ENCODE data around the gene DIS3L2. TPM values are rescaled to one million over a fixed set of nuclear protein-coding genes. Genes with fewer than 3 reads are reported as not detected.
"Not testable (repeated sequence)": the region's sequence is repeated elsewhere in the genome, so short reads cannot be mapped to it uniquely, and the experiment has no call there.

The DIS3L2 gene
- total RNA-seq, 1 experiment from 2014 or later: 15.8 TPM

- no peak overlapping the region for H2AFZ ChIP-seq (ENCODE audit: low read length)
- no peaks in the 10 kb centered on the region for H3K9me2 ChIP-seq (replicated peaks; ENCODE audit: insufficient read depth, low read length)
- H3K4me3 ChIP-seq (ENCODE audit: low read length): no peak overlapping the region
- no peak overlapping the region for H3K4me2 ChIP-seq (ENCODE audit: low read depth, low read length, poor library complexity, severe bottlenecking)
- no peaks in the 10 kb centered on the region for H4K20me1 ChIP-seq (ENCODE audit: insufficient read depth, low read depth, low read length)
- H3K9me3 ChIP-seq (ENCODE audit: low read length): no peaks in the 10 kb centered on the region
- no peaks in the 10 kb centered on the region for H3K36me3 ChIP-seq (ENCODE audit: insufficient read depth, low read length)
- DNase-seq: no peak
- H3K27ac ChIP-seq (ENCODE audit: low read length): no peak overlapping the region
- H3K79me2 ChIP-seq (ENCODE audit: low read length): no peaks in the 10 kb centered on the region
- no peaks in the 10 kb centered on the region for H3K27me3 ChIP-seq (ENCODE audit: low read length)
- H3K9ac ChIP-seq (ENCODE audit: low read length): no peak overlapping the region
- H3K4me1 ChIP-seq (ENCODE audit: low read length): no peaks in the 10 kb centered on the region
Measured at GRCh38 chr2:232336981-232337720, 375.6 kb downstream of the DIS3L2 start.

- not testable (repeated sequence) for H3K9ac ChIP-seq (ENCODE audit: low read length); H3K79me2 ChIP-seq (ENCODE audit: low read length); DNase-seq; H3K4me1 ChIP-seq (ENCODE audit: low read length); H3K9me2 ChIP-seq (replicated peaks; ENCODE audit: insufficient read depth, low read length); H3K9me3 ChIP-seq (ENCODE audit: low read length); H3K27ac ChIP-seq (ENCODE audit: low read length); H4K20me1 ChIP-seq (ENCODE audit: insufficient read depth, low read depth, low read length); H3K27me3 ChIP-seq (ENCODE audit: low read length); H2AFZ ChIP-seq (ENCODE audit: low read length); H3K4me3 ChIP-seq (ENCODE audit: low read length); H3K36me3 ChIP-seq (ENCODE audit: insufficient read depth, low read length); H3K4me2 ChIP-seq (ENCODE audit: low read depth, low read length, poor library complexity, severe bottlenecking)
Measured at GRCh38 chr2:232338094-232338758, 376.7 kb downstream of the DIS3L2 start.

- Histone ChIP-seq H3K79me2 (ENCODE audit: low read length) (no peaks in the 10 kb centered on the region), H3K9ac (ENCODE audit: low read length) (no peak overlapping the region), H3K36me3 (ENCODE audit: insufficient read depth, low read length) (no peaks in the 10 kb centered on the region), H3K9me3 (ENCODE audit: low read length) (no peaks in the 10 kb centered on the region), H3K27me3 (ENCODE audit: low read length) (no peaks in the 10 kb centered on the region), H4K20me1 (ENCODE audit: insufficient read depth, low read depth, low read length) (no peaks in the 10 kb centered on the region), H3K9me2 (replicated peaks; ENCODE audit: insufficient read depth, low read length) (no peaks in the 10 kb centered on the region), H3K4me2 (ENCODE audit: low read depth, low read length, poor library complexity, severe bottlenecking) (no peak overlapping the region), H3K4me1 (ENCODE audit: low read length) (no peaks in the 10 kb centered on the region), H2AFZ (ENCODE audit: low read length) (no peak overlapping the region), H3K27ac (ENCODE audit: low read length) (no peak overlapping the region), H3K4me3 (ENCODE audit: low read length) (no peak overlapping the region)
- no peak for DNase-seq
Measured at GRCh38 chr2:232338759-232339106, 377.2 kb downstream of the DIS3L2 start.

- Histone ChIP-seq H3K4me3 (ENCODE audit: low read length) (no peak overlapping the region), H4K20me1 (ENCODE audit: insufficient read depth, low read depth, low read length) (no peaks in the 10 kb centered on the region), H3K4me2 (ENCODE audit: low read depth, low read length, poor library complexity, severe bottlenecking) (no peak overlapping the region), H3K9me3 (ENCODE audit: low read length) (no peaks in the 10 kb centered on the region), H3K27ac (ENCODE audit: low read length) (no peak overlapping the region), H3K27me3 (ENCODE audit: low read length) (no peaks in the 10 kb centered on the region), H3K79me2 (ENCODE audit: low read length) (no peaks in the 10 kb centered on the region), H2AFZ (ENCODE audit: low read length) (no peak overlapping the region), H3K36me3 (ENCODE audit: insufficient read depth, low read length) (no peaks in the 10 kb centered on the region), H3K4me1 (ENCODE audit: low read length) (no peaks in the 10 kb centered on the region), H3K9me2 (replicated peaks; ENCODE audit: insufficient read depth, low read length) (no peaks in the 10 kb centered on the region), H3K9ac (ENCODE audit: low read length) (no peak overlapping the region)
- no peak for DNase-seq
Measured at GRCh38 chr2:232339121-232340081, 377.9 kb downstream of the DIS3L2 start.

- Histone ChIP-seq H3K4me3 (ENCODE audit: low read length) (no peak overlapping the region), H3K4me2 (ENCODE audit: low read depth, low read length, poor library complexity, severe bottlenecking) (no peak overlapping the region), H3K27ac (ENCODE audit: low read length) (no peak overlapping the region), H2AFZ (ENCODE audit: low read length) (no peak overlapping the region), H3K27me3 (ENCODE audit: low read length) (no peaks in the 10 kb centered on the region), H3K9ac (ENCODE audit: low read length) (no peak overlapping the region), H3K9me3 (ENCODE audit: low read length) (no peaks in the 10 kb centered on the region), H3K79me2 (ENCODE audit: low read length) (no peaks in the 10 kb centered on the region), H3K36me3 (ENCODE audit: insufficient read depth, low read length) (no peaks in the 10 kb centered on the region), H4K20me1 (ENCODE audit: insufficient read depth, low read depth, low read length) (no peaks in the 10 kb centered on the region), H3K4me1 (ENCODE audit: low read length) (no peaks in the 10 kb centered on the region), H3K9me2 (replicated peaks; ENCODE audit: insufficient read depth, low read length) (no peaks in the 10 kb centered on the region)
- no peak for DNase-seq
Measured at GRCh38 chr2:232340171-232340935, 378.8 kb downstream of the DIS3L2 start.

- Histone ChIP-seq H3K4me2 (ENCODE audit: low read depth, low read length, poor library complexity, severe bottlenecking) (no peak overlapping the region), H3K9me3 (ENCODE audit: low read length) (no peaks in the 10 kb centered on the region), H3K36me3 (ENCODE audit: insufficient read depth, low read length) (no peaks in the 10 kb centered on the region), H2AFZ (ENCODE audit: low read length) (no peak overlapping the region), H4K20me1 (ENCODE audit: insufficient read depth, low read depth, low read length) (no peaks in the 10 kb centered on the region), H3K9me2 (replicated peaks; ENCODE audit: insufficient read depth, low read length) (no peaks in the 10 kb centered on the region), H3K4me1 (ENCODE audit: low read length) (no peaks in the 10 kb centered on the region), H3K27ac (ENCODE audit: low read length) (no peak overlapping the region), H3K9ac (ENCODE audit: low read length) (no peak overlapping the region), H3K79me2 (ENCODE audit: low read length) (no peaks in the 10 kb centered on the region), H3K4me3 (ENCODE audit: low read length) (no peak overlapping the region), H3K27me3 (ENCODE audit: low read length) (no peaks in the 10 kb centered on the region)
- no peak for DNase-seq
Measured at GRCh38 chr2:232341061-232341738, 379.7 kb downstream of the DIS3L2 start.

- no peak overlapping the region for H3K4me3 ChIP-seq (ENCODE audit: low read length)
- H3K4me2 ChIP-seq (ENCODE audit: low read depth, low read length, poor library complexity, severe bottlenecking): no peak overlapping the region
- H2AFZ ChIP-seq (ENCODE audit: low read length): no peak overlapping the region
- H3K36me3 ChIP-seq (ENCODE audit: insufficient read depth, low read length): no peaks in the 10 kb centered on the region
- H3K9me3 ChIP-seq (ENCODE audit: low read length): no peaks in the 10 kb centered on the region
- no peak overlapping the region for H3K9ac ChIP-seq (ENCODE audit: low read length)
- no peaks in the 10 kb centered on the region for H3K9me2 ChIP-seq (replicated peaks; ENCODE audit: insufficient read depth, low read length)
- H4K20me1 ChIP-seq (ENCODE audit: insufficient read depth, low read depth, low read length): no peaks in the 10 kb centered on the region
- no peaks in the 10 kb centered on the region for H3K27me3 ChIP-seq (ENCODE audit: low read length)
- H3K79me2 ChIP-seq (ENCODE audit: low read length): no peaks in the 10 kb centered on the region
- no peak overlapping the region for H3K27ac ChIP-seq (ENCODE audit: low read length)
- DNase-seq: no peak
- no peaks in the 10 kb centered on the region for H3K4me1 ChIP-seq (ENCODE audit: low read length)
Measured at GRCh38 chr2:232341739-232342126, 380.2 kb downstream of the DIS3L2 start.

Data from Karpas-422 (cell line).